ENCODE results near the gene DSEL. TPM values are rescaled to one million over a fixed set of nuclear protein-coding genes. Genes with fewer than 3 reads are reported as not detected.

DSEL gene
- total RNA-seq, 1 donor from 2014 or later, result 16.5 TPM

GRCh38 chr18:67514465-67514864, 2.1 kb downstream of the DSEL start:
- FAIRE-seq, result no peak
- no peak overlapping the region for H3K27ac ChIP-seq (ENCODE audit: low read depth, low read length)
- peak overlapping the region; percentile 89 for H3K4me3 ChIP-seq (ENCODE audit: insufficient read depth, low read depth, low read length)
- Mint-ChIP-seq H3K27me3 (ENCODE audit: low read depth, unreplicated experiment) (no peaks in the 10 kb centered on the region), H3K36me3 (ENCODE audit: low read depth, unreplicated experiment) (peaks cover 6% of the 10 kb centered on the region), H3K4me3 (ENCODE audit: unreplicated experiment) (peak overlapping the region; percentile 93), H3K27ac (ENCODE audit: unreplicated experiment) (no peak overlapping the region), H3K4me1 (ENCODE audit: low read depth, unreplicated experiment) (peaks cover 22% of the 10 kb centered on the region), H3K9me3 (ENCODE audit: unreplicated experiment) (no peaks in the 10 kb centered on the region)
- TF ChIP-seq EZH2 (IDR thresholded peaks at IDR 0.05; ENCODE audit: insufficient read depth, low read length) (no peak), CTCF (IDR thresholded peaks at IDR 0.05; ENCODE audit: insufficient read depth, low read depth, low read length) (no peak)
- no peak overlapping the region for H2AFZ ChIP-seq (ENCODE audit: low read depth, low read length)
- peaks cover 61% of the 10 kb centered on the region for H3K79me2 ChIP-seq (ENCODE audit: insufficient read depth, low read length)
- peak overlapping the region; percentile 82 for H3K4me2 ChIP-seq (ENCODE audit: low read length)
- peak overlapping the region; percentile 98 for H3K9ac ChIP-seq (ENCODE audit: low read length)
- no peak for DNase-seq (ENCODE audit: low read depth)
- no peaks in the 10 kb centered on the region for H3K27me3 ChIP-seq (ENCODE audit: insufficient read depth, low read length)
- no peaks in the 10 kb centered on the region for H3K9me3 ChIP-seq (ENCODE audit: insufficient read depth, low read depth, low read length)
- H4K20me1 ChIP-seq (ENCODE audit: insufficient read depth, low read length), result peaks cover 13% of the 10 kb centered on the region
- peaks cover 13% of the 10 kb centered on the region for H3K4me1 ChIP-seq (ENCODE audit: insufficient read depth, low read length)
- H3K36me3 ChIP-seq (ENCODE audit: insufficient read depth, low read length), result peaks cover 16% of the 10 kb centered on the region

- Histone ChIP-seq H3K27ac (ENCODE audit: low read depth, low read length) (no peak overlapping the region), H3K4me3 (ENCODE audit: insufficient read depth, low read depth, low read length) (no peak overlapping the region), H3K9me3 (ENCODE audit: insufficient read depth, low read depth, low read length) (no peaks in the 10 kb centered on the region), H3K4me2 (ENCODE audit: low read length) (peak overlapping the region; percentile 82), H3K79me2 (ENCODE audit: insufficient read depth, low read length) (peaks cover 68% of the 10 kb centered on the region), H3K36me3 (ENCODE audit: insufficient read depth, low read length) (peaks cover 16% of the 10 kb centered on the region), H2AFZ (ENCODE audit: low read depth, low read length) (no peak overlapping the region), H3K4me1 (ENCODE audit: insufficient read depth, low read length) (peaks cover 15% of the 10 kb centered on the region), H3K9ac (ENCODE audit: low read length) (no peak overlapping the region), H3K27me3 (ENCODE audit: insufficient read depth, low read length) (no peaks in the 10 kb centered on the region), H4K20me1 (ENCODE audit: insufficient read depth, low read length) (peaks cover 13% of the 10 kb centered on the region)
- Mint-ChIP-seq H3K36me3 (ENCODE audit: low read depth, unreplicated experiment) (peaks cover 6% of the 10 kb centered on the region), H3K27me3 (ENCODE audit: low read depth, unreplicated experiment) (no peaks in the 10 kb centered on the region), H3K4me1 (ENCODE audit: low read depth, unreplicated experiment) (peaks cover 29% of the 10 kb centered on the region), H3K27ac (ENCODE audit: unreplicated experiment) (no peak overlapping the region), H3K9me3 (ENCODE audit: unreplicated experiment) (no peaks in the 10 kb centered on the region), H3K4me3 (ENCODE audit: unreplicated experiment) (no peak overlapping the region)
- no peak for FAIRE-seq
- TF ChIP-seq CTCF (IDR thresholded peaks at IDR 0.05; ENCODE audit: insufficient read depth, low read depth, low read length) (no peak), EZH2 (IDR thresholded peaks at IDR 0.05; ENCODE audit: insufficient read depth, low read length) (no peak)
- no peak for DNase-seq (ENCODE audit: low read depth)
These were observed 3.2 kb downstream of the DSEL start for GRCh38 chr18:67513280-67513679.

DNA sequence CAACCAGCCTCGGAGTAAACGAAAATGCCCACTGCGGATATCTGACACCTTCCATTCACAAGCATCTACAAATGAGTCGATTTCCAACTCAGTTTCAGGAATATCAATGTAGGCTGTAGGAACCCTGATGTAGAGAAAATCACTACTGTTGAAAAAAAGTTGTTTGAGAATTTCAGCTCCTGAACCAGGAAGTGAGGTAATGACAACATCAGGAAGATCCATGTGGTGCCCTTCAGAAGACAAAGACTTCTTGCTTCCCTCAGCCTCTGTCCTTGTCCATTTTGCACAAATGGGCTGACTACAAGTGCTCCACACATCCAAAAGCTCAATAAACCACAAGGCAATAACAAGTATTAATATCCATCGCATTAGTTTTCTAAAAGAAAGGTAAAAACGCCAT, 4.7 kb downstream of the DSEL start:
- Histone ChIP-seq H3K4me3 (ENCODE audit: insufficient read depth, low read depth, low read length) (no peak overlapping the region), H3K4me2 (ENCODE audit: low read length) (no peak overlapping the region), H3K27me3 (ENCODE audit: insufficient read depth, low read length) (no peaks in the 10 kb centered on the region), H3K9me3 (ENCODE audit: insufficient read depth, low read depth, low read length) (no peaks in the 10 kb centered on the region), H3K9ac (ENCODE audit: low read length) (no peak overlapping the region), H4K20me1 (ENCODE audit: insufficient read depth, low read length) (peaks cover 13% of the 10 kb centered on the region), H2AFZ (ENCODE audit: low read depth, low read length) (no peak overlapping the region), H3K4me1 (ENCODE audit: insufficient read depth, low read length) (peaks cover 12% of the 10 kb centered on the region), H3K27ac (ENCODE audit: low read depth, low read length) (no peak overlapping the region), H3K79me2 (ENCODE audit: insufficient read depth, low read length) (peaks cover 68% of the 10 kb centered on the region), H3K36me3 (ENCODE audit: insufficient read depth, low read length) (peaks cover 16% of the 10 kb centered on the region)
- Mint-ChIP-seq H3K9me3 (ENCODE audit: unreplicated experiment) (no peaks in the 10 kb centered on the region), H3K4me3 (ENCODE audit: unreplicated experiment) (no peak overlapping the region), H3K4me1 (ENCODE audit: low read depth, unreplicated experiment) (peaks cover 22% of the 10 kb centered on the region), H3K27ac (ENCODE audit: unreplicated experiment) (no peak overlapping the region), H3K36me3 (ENCODE audit: low read depth, unreplicated experiment) (peaks cover 6% of the 10 kb centered on the region), H3K27me3 (ENCODE audit: low read depth, unreplicated experiment) (no peaks in the 10 kb centered on the region)
- DNase-seq (ENCODE audit: low read depth) (no peak), FAIRE-seq (no peak)
- TF ChIP-seq EZH2 (IDR thresholded peaks at IDR 0.05; ENCODE audit: insufficient read depth, low read length), result no peak
- TF ChIP-seq CTCF (IDR thresholded peaks at IDR 0.05; ENCODE audit: insufficient read depth, low read depth, low read length), result no peak
